ENCODE measurements around the gene CDS2. TPM values are rescaled to one million over a fixed set of nuclear protein-coding genes. Genes with fewer than 3 reads are reported as not detected.

Gene CDS2
- polyA plus RNA-seq, 4 donors = 30.8 to 38.8 (median 34.5) TPM

- DNase-seq (ENCODE audit: low read depth in 4 of 4, low spot score in 3 of 4) = no peak
These were observed 50.3 kb downstream of the CDS2 start for GRCh38 chr20:5177071-5177470.

- no peak for DNase-seq (ENCODE audit: low read depth in 4 of 4, low spot score in 3 of 4)
These were observed 51.2 kb downstream of the CDS2 start for GRCh38 chr20:5178046-5178445.

- no peak for DNase-seq (ENCODE audit: low read depth in 4 of 4, low spot score in 3 of 4)
These were observed 53.6 kb downstream of the CDS2 start for GRCh38 chr20:5180421-5180820.

- no peak for DNase-seq (ENCODE audit: low read depth in 4 of 4, low spot score in 3 of 4)
These were observed 54.1 kb downstream of the CDS2 start for GRCh38 chr20:5180933-5181332.

GRCh38 chr20:5181492-5181891 is 54.7 kb downstream of the CDS2 start:
- DNase-seq (ENCODE audit: low read depth in 4 of 4, low spot score in 3 of 4) = no peak

- no peak for DNase-seq (ENCODE audit: low read depth in 4 of 4, low spot score in 3 of 4)
These were observed 55.1 kb downstream of the CDS2 start for GRCh38 chr20:5181958-5182357.

- DNase-seq (ENCODE audit: low read depth in 4 of 4, low spot score in 3 of 4) = no peak
These were observed 55.9 kb downstream of the CDS2 start for GRCh38 chr20:5182615-5183254.

GRCh38 chr20:5183731-5184474 is 57.1 kb downstream of the CDS2 start:
- DNase-seq (ENCODE audit: low read depth in 4 of 4, low spot score in 3 of 4) = no peak

- DNase-seq (ENCODE audit: low read depth in 4 of 4, low spot score in 3 of 4) = no peak
These were observed 57.9 kb downstream of the CDS2 start for GRCh38 chr20:5184684-5185083.

- no peak for DNase-seq (ENCODE audit: low read depth in 4 of 4, low spot score in 3 of 4)
These were observed 60.3 kb downstream of the CDS2 start for GRCh38 chr20:5187122-5187521.

- no peak for DNase-seq (ENCODE audit: low read depth in 4 of 4, low spot score in 3 of 4)
These were observed 61.9 kb downstream of the CDS2 start for GRCh38 chr20:5188736-5189135.

GRCh38 chr20:5189917-5190316 is 63.1 kb downstream of the CDS2 start:
- DNase-seq (ENCODE audit: low read depth in 4 of 4, low spot score in 3 of 4) = no peak

GRCh38 chr20:5190444-5190843 is 63.6 kb downstream of the CDS2 start:
- no peak for DNase-seq (ENCODE audit: low read depth in 4 of 4, low spot score in 3 of 4)

- DNase-seq (ENCODE audit: low read depth in 4 of 4, low spot score in 3 of 4) = peak; percentile 43 to 60 (median 54)
These were observed 65.2 kb downstream of the CDS2 start for GRCh38 chr20:5191829-5192569.

GRCh38 chr20:5192570-5193431 is 66.0 kb downstream of the CDS2 start:
- no peak for DNase-seq (ENCODE audit: low read depth in 4 of 4, low spot score in 3 of 4)

- no peak for DNase-seq (ENCODE audit: low read depth in 4 of 4, low spot score in 3 of 4)
These were observed 68.8 kb downstream of the CDS2 start for GRCh38 chr20:5195655-5196054.

GRCh38 chr20:5196149-5196548 is 69.3 kb downstream of the CDS2 start:
- DNase-seq (ENCODE audit: low read depth in 4 of 4, low spot score in 3 of 4) = no peak

- no peak for DNase-seq (ENCODE audit: low read depth in 4 of 4, low spot score in 3 of 4)
These were observed 70.5 kb downstream of the CDS2 start for GRCh38 chr20:5197270-5197827.

GRCh38 chr20:5197847-5198650 is 71.2 kb downstream of the CDS2 start:
- DNase-seq (ENCODE audit: low read depth in 4 of 4, low spot score in 3 of 4) = no peak

GRCh38 chr20:5198651-5198924 is 71.8 kb downstream of the CDS2 start:
- no peak for DNase-seq (ENCODE audit: low read depth in 4 of 4, low spot score in 3 of 4)

All from left renal pelvis (tissue), 4 donors.